Stimulated activated CD8-positive, alpha-beta memory T cell treated with anti-CD3 and anti-CD28 coated beads, Interleukin-2, amount 100 ng/mL, for 48 hours (primary cell): ENCODE data around the gene GABRE.

Experiments used
- DNase-seq, 2 donors: peaks; one replicate each; pipeline ENCODE4 v3.0.0-alpha.2; 2020; ENCODE audit warnings: low read depth in 2 of 2

The GABRE gene

GRCh38 chrX:151974336-151975227, at the start of gene GABRE:
GABRE (minus strand) TSS chrX:151974676; CDS start chrX:151974625, 51 bp downstream.
- DNase-seq: no peak

- DNase-seq: no peak
Observed at GRCh38 chrX:152020888-152021287, 46.4 kb upstream of the GABRE start.

- DNase-seq: no peak
Observed at GRCh38 chrX:151999813-152000212, 25.3 kb upstream of the GABRE start.

GRCh38 chrX:151997539-151997938, 23.1 kb upstream of the GABRE start:
- DNase-seq: no peak

- no peak for DNase-seq
Observed at GRCh38 chrX:151996347-151996746, 21.9 kb upstream of the GABRE start.

GRCh38 chrX:151994476-151994875, 20.0 kb upstream of the GABRE start:
- DNase-seq: no peak

GRCh38 chrX:151988706-151989299, 14.3 kb upstream of the GABRE start:
- no peak for DNase-seq

GRCh38 chrX:151987108-151987507, 12.6 kb upstream of the GABRE start:
- no peak for DNase-seq

- DNase-seq: no peak
Observed at GRCh38 chrX:151985955-151986354, 11.5 kb upstream of the GABRE start.

- no peak for DNase-seq
Observed at GRCh38 chrX:151985531-151985930, 11.1 kb upstream of the GABRE start.

- no peak for DNase-seq
Observed at GRCh38 chrX:151984902-151985301, 10.4 kb upstream of the GABRE start.

GRCh38 chrX:151984328-151984727, 9.9 kb upstream of the GABRE start:
- DNase-seq: no peak

GRCh38 chrX:151983186-151983585, 8.7 kb upstream of the GABRE start:
- no peak for DNase-seq

- DNase-seq: no peak
Observed at GRCh38 chrX:151982222-151982621, 7.7 kb upstream of the GABRE start.

GRCh38 chrX:151981129-151981528, 6.7 kb upstream of the GABRE start:
- no peak for DNase-seq

GRCh38 chrX:151977923-151978322, 3.4 kb upstream of the GABRE start:
- DNase-seq: no peak

GRCh38 chrX:151977009-151977408, 2.5 kb upstream of the GABRE start:
- DNase-seq: no peak

GRCh38 chrX:151975736-151976275, 1.3 kb upstream of the GABRE start:
- no peak for DNase-seq

GRCh38 chrX:151975228-151975593, 735 bp upstream of the GABRE start:
- DNase-seq: no peak

- no peak for DNase-seq
Observed at GRCh38 chrX:151973851-151974335, 583 bp downstream of the GABRE start.

- DNase-seq: no peak
Observed at GRCh38 chrX:151973060-151973661, 1.3 kb downstream of the GABRE start.

GRCh38 chrX:151970661-151971060, 3.8 kb downstream of the GABRE start:
- DNase-seq: no peak
